Effector CD8-positive, alpha-beta T cell (primary cell): ENCODE results near the gene DLG2.

Source experiments
- DNase-seq: peaks from one replicate; lab custom pipeline; 2025; lab: John Stamatoyannopoulos, UW

DLG2 gene

GRCh38 chr11:85558411-85558810 is 68.7 kb downstream of the DLG2 start:
- no peak for DNase-seq

GRCh38 chr11:85551881-85552280 is 75.3 kb downstream of the DLG2 start:
- no peak for DNase-seq

GRCh38 chr11:85541683-85542082 is 85.5 kb downstream of the DLG2 start:
- DNase-seq: no peak

GRCh38 chr11:85540635-85541205 is 86.4 kb downstream of the DLG2 start:
- DNase-seq: no peak

- DNase-seq: no peak
Observed at GRCh38 chr11:85540181-85540580, 87.0 kb downstream of the DLG2 start.

GRCh38 chr11:85539740-85540139 is 87.4 kb downstream of the DLG2 start:
- no peak for DNase-seq

GRCh38 chr11:85539029-85539689 is 88.0 kb downstream of the DLG2 start:
- DNase-seq: no peak

GRCh38 chr11:85536438-85536837 is 90.7 kb downstream of the DLG2 start:
- DNase-seq: no peak

- no peak for DNase-seq
Observed at GRCh38 chr11:85534806-85535205, 92.3 kb downstream of the DLG2 start.

- no peak for DNase-seq
Observed at GRCh38 chr11:85531191-85531897, 95.8 kb downstream of the DLG2 start.

- DNase-seq: no peak
Observed at GRCh38 chr11:85530634-85531033, 96.5 kb downstream of the DLG2 start.

- DNase-seq: no peak
Observed at GRCh38 chr11:85526564-85526963, 100.6 kb downstream of the DLG2 start.

- no peak for DNase-seq
Observed at GRCh38 chr11:85525686-85526085, 101.5 kb downstream of the DLG2 start.

- no peak for DNase-seq
Observed at GRCh38 chr11:85517272-85517671, 109.9 kb downstream of the DLG2 start.

GRCh38 chr11:85495918-85496317 is 131.2 kb downstream of the DLG2 start:
- no peak for DNase-seq

- no peak for DNase-seq
Observed at GRCh38 chr11:85494396-85494795, 132.7 kb downstream of the DLG2 start.

- no peak for DNase-seq
Observed at GRCh38 chr11:85485902-85486301, 141.2 kb downstream of the DLG2 start.

- no peak for DNase-seq
Observed at GRCh38 chr11:85483861-85484260, 143.3 kb downstream of the DLG2 start.

- no peak for DNase-seq
Observed at GRCh38 chr11:85481862-85482261, 145.3 kb downstream of the DLG2 start.

- DNase-seq: no peak
Observed at GRCh38 chr11:85475660-85476517, 151.3 kb downstream of the DLG2 start.

GRCh38 chr11:85472953-85473352 is 154.2 kb downstream of the DLG2 start:
- DNase-seq: no peak

- DNase-seq: no peak
Observed at GRCh38 chr11:85464283-85464682, 162.9 kb downstream of the DLG2 start.
